Measurements from ENCODE around the gene PFN1.
A peak's percentile ranks its signal among the peaks of the same experiment; 100 is the strongest.
"Not testable (repeated sequence)": the region's sequence is repeated elsewhere in the genome, so short reads cannot be mapped to it uniquely, and the experiment has no call there.

The PFN1 gene

DNA sequence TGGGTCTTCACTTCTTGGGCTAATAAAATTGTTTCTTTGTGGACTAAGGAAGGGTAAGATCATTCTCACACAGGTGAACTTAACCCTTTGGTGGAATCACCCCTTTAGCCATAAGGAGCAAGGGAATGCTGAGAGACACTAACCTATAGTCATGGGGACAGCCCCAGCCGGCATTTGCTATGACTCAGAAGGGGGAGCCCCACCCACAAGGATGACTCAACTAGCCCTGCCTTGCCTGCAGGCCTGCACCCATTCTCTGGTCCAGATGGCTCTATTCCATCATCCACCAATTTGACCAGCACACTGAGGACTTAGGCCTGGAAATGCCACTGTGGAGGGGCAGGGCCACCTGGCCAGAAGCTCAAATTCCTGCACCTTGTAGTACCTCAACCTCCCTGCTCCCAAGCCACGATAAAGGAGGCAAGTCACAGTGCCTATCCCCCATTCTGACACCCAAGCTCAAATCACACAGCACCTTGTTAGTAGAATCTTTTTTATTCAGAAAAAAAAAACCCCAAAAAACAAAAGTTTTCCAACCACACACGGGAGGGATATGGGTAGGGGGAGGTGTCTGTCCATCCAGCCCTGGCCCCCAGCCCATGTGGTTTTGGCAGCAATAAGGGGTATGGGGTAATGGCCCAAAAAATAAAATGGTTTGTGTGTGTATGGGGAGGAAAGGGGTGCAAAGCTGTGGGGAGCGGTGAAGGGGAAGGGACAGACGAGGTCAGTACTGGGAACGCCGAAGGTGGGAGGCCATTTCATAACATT lies 3.0 kb downstream of the PFN1 start:
- peak; percentile 90 for DNase-seq

DNA sequence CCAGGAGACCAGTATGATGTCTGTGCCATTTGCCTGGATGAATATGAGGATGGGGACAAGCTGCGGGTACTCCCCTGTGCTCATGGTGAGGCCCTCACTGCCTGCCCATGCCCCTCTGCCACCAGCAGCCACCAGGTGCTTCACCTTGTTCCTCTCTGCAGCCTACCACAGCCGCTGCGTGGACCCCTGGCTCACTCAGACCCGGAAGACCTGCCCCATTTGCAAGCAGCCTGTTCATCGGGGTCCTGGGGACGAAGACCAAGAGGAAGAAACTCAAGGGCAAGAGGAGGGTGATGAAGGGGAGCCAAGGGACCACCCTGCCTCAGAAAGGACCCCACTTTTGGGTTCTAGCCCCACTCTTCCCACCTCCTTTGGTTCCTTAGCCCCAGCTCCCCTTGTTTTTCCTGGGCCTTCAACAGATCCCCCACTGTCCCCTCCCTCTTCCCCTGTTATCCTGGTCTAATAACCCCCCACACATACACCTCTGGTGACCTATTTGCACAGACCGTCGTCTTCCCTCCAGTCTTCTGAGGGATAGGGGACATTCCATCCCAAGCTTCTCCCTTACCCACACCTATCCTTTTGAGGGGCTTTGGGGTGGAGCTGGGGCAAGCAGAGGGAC lies 3.7 kb downstream of the PFN1 start:
- DNase-seq = peak; percentile 82

DNA sequence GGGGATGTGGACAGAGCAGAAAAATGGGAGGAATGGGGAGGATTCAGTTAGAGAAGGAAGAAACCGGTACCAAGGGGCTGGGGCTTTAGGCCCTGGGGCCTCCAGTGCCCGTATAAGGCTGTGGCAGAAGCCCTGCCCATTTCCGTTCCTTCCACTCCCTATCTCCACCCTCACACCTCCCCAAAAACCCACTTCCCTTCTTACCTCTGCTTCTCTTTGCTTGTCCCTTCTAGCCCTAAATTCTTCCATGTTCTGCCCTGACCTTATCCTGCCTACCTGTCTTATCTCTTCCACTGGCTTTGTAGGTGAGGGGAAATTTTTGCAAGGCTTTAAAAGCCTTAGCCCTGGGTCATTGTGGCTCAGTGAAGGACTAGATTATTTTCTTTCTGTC lies 4.2 kb downstream of the PFN1 start:
- peak; percentile 72 for DNase-seq

DNA sequence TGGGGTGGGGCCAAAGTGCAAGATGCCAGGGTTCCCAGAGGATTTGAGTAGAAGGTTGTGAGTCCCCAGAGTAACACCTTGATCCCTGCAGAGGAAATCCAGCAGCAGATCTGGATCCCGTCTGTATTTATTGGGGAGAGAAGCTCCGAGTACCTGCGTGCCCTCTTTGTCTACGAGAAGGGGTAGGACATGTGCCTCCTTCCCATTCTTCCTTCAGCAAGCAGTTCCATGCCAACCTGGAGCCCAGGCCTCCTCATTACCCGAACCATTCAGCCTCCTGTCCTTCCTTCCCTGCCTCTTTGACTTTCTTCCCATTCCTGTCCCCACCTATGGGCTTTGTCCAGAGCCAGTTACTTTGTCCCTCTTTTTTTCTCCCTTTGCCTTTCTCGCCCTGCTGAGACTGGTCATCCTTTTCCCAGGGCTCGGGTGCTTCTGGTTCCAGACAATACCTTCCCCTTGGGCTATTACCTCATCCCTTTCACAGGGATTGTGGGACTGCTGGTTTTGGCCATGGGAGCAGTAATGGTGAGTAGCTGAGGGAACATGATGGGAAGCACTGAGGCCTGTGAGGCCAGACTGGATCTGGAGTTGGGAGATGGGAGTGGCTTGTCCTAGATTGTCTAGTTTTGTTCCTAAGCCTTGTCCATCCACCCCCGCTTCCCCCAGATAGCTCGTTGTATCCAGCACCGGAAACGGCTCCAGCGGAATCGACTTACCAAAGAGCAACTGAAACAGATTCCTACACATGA lies 5.4 kb downstream of the PFN1 start:
- no peak for DNase-seq

DNA sequence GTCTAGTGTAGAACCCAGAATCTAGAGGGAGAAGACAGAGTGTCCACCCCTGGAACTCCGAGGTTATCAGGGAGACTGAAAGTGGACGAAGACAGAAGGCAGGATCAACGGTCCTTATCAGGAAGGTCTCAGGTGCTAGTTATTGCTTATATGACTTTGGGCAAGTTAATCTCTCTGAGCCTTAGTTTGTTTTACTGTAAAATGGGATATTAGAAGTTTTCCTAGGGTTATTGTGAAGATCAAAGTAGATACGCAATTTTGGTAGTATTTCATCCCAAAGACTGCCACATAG lies 7.1 kb downstream of the PFN1 start:
- DNase-seq = no peak

DNA sequence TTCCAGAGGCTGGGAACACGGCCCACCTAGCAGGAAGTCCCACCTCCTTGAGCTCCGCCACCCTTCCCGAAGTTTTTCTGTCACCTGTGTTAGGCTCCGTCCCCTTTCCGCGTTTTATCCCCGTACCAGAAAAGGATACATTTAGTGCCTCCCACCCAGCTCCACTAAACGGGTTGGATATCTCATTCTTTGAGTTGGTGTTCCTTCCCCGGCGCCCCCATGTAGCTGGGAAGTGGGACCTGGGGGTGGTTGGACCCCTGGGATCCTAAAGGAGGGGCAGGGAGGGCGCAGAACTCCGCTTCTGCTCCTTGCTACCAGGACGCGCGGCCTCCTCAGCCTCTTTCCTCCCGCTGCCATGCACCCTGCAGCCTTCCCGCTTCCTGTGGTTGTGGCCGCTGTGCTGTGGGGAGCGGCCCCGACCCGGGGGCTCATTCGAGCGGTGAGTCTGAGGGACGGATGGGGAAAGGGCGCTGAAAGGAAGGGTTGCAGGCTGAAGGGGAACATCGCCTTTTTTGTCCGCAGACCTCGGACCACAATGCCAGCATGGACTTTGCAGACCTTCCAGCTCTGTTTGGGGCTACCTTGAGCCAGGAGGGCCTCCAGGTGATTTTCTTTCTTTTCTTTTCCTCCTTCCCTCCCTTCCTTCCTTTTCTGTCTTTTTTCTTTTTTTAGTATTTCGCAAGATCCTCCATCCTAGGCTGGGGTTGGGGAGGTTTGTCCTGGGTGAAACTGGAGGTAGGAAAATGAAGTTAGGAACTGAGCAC lies 7.6 kb downstream of the PFN1 start:
- DNase-seq = peak; percentile 80

DNA sequence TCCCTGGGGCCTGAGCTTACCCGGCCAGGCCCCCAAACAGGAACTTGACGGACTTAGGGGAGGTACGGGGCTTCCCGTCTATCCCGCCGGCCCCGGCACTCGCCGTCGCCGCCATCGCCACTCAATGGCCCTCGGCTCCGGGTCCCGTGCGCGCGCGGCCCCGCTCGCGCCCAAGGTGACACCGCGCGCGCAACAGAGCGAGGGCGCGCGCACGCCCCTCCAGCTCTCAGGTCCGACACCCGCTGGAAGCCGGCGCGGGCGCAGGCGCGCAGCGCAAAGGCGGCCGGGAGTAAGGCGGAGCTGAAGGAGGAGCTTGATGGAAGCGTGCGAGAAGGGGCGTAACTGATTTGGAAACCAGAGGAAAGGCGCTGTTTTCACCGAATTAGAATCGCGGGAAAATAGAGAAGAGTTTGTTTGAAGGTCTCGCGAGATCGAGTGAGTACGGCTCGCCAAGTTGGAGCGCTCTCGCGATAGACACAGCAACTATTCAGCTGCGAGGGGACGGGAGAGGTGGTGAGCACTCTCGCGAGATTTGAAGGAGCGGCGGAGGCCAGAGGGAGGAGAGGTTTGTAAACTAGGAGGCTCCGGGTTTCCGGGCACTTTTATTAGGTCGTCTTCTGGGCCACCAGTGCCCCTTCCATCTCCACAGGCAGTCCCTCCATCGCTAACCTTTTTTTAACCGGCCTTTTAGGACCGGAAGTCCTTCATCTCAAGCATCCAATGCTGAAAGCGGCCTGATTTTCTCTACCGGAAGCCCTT lies 8.4 kb downstream of the PFN1 start, which contains the start of the genes RNF167 and SLC25A11:
Gene RNF167 (plus strand): TSS at position 473 of the 759 bp plus-strand sequence. CDS start 642 bp downstream, outside the sequence.
Gene SLC25A11 (minus strand): TSS at position 251 of the 759 bp plus-strand sequence. CDS start 136 bp downstream, at position 115.
- peak; percentile 95 for DNase-seq

DNA sequence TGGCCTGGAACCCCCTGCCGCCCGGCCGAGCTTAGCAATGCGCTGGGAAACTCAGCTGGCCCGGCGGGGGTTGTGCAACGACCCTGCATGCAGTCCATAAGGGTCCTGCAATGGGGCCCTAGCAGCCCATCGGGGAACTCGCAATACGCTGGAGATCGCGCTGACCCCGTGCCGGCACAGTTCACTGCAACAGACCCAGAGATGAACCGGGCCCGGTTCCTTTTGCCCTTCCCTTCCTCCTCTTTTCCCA lies 8.9 kb downstream of the PFN1 start:
- DNase-seq = peak; percentile 77

DNA sequence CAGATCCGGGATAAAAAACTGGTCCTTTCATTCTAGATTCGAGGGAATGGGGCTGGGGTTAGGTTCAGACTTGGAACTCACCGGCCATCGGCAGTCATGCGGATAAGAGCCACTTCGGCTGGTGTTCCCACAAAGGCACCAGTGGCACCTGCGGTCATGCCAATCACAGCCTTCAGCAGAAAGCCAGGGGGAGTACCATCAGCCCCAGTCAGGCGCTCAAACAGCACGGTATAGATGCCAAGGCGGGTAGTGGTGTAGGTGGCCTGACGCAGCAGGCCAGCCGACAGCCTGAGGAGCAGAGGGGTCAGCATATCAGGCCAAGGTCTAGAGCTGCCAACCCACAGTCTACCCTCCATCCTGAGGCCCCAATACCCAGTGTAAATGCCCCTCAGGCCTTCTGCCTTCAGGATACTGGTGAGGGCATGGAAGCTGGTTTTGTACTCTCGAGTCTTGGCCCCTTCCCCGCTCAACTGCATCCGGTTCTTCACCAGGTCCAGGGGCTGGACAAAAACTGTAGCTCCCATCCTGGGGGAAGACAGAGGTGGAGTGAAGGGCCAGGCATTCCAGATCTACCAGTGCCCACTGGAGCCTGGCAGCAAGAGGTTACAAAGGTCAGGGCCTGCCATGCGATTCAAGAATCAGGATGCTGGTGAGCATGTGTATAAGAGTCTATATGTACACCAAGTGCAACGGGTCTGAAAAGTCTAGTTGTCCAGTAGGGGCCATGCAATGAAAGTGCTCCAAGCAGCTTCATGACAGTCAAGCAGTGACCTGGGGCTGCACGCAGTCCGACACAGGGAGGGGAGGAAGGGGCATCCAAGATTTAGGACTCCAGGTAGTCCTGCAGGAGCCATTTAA lies 9.4 kb downstream of the PFN1 start:
- DNase-seq = no peak

DNA sequence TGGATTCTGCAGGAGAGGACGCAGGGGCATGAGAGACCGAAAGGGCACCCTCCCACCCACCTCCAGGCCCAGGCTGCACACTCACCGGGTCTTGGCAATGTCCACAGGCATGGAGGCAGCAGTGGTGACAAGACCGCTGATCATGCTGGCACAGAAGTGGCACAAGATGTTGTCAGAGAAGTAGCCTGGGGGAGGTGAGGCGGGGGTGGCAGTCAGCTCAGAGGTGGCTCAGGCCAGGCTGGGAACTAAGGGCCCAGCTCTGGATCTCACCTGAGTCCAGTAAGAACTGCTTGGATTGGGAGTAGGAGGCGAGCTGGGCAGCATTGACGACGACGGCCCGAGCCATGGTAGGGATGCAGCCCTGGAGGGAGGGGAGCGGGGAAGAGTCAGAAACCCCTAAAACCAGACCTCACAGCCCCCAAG lies 10.2 kb downstream of the PFN1 start:
- no peak for DNase-seq

DNA sequence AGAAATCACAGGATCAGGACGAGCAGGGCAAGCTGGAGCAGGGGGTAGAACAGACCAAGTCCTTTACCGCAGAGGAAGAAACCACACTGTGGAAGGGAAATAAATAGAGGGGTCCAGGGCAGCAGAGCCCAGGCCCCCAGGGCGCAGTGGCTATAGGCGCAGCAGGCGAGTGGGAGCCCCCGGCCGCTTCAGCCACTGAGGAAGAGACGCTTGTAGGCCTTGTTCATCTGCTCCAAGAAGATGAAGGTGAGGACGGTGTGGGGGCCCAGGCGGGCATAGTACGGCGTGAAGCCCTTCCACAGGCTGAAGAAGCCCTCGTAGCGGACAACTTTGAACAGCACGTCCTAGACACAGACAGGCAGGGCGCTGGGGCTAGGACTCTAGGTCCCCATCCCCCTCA lies 10.8 kb downstream of the PFN1 start:
- DNase-seq = no peak

DNA sequence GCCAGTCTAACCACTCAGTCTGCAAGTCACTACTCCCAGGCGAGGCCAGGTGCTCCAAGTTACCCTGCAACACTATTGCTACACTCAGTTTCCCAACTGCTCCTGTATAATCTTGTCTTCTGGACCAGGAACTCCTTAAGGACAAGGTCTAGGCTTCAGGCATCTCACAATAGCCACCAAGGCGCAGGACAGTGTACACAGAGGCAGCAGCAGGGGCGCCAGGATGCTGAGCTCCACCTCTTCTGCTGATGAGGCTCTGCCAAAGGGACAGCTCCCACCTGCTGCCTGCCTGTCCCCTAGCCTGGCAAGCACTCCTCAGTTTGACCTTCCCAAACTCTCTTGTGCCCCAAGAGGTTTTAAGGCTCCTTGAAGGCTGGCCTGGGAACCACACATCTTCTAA lies 11.9 kb downstream of the PFN1 start:
- DNase-seq = no peak

DNA sequence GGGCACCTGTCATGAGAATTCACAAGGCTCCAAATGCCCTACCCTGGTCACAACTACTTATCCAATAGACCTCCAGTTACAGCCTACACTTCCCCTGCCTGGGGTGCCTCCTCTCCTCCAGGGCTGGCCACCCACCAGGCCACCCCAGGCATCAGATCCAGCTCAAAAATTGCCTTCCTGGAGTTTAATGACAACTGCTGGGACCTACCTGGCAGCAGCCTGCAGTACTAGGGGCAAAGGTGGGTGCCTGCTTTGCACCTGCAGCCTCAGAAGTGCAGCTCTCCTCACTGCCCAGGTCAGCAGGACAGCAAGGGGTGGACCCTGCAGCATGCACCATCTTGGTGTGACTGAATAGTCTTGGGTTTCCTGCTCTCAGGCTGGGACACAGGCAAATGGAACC lies 12.7 kb downstream of the PFN1 start:
- DNase-seq = no peak

DNA sequence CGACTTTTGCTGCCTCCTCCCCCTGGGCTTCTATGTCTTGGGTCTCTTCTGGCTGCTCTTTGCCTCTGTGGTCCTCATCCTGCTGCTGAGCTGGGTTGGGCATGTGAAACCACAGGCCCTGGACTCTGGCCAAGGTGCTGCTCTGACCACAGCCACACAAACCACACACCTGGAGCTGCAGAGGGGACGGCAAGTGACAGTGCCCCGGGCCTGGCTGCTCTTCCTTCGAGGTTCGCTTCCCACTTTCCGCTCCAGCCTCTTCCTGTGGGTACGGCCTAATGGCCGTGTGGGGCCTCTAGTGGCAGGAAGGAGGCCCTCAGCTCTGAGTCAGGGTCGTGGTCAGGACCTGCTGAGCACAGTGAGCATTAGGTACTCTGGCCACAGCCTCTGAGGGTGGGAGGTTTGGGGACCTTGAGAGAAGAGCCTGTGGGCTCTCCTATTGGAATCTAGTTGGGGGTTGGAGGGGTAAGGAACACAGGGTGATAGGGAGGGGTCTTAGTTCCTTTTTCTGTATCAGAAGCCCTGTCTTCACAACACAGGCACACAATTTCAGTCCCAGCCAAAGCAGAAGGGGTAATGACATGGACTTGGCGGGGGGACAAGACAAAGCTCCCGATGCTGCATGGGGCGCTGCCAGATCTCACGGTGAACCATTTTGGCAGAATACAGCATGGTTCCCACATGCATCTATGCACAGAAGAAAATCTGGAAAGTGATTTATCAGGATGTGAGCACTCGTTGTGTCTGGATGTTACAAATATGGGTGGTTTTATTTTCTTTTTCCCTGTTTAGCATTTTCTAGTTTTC lies 14.0 kb downstream of the PFN1 start:
- no peak for DNase-seq

DNA sequence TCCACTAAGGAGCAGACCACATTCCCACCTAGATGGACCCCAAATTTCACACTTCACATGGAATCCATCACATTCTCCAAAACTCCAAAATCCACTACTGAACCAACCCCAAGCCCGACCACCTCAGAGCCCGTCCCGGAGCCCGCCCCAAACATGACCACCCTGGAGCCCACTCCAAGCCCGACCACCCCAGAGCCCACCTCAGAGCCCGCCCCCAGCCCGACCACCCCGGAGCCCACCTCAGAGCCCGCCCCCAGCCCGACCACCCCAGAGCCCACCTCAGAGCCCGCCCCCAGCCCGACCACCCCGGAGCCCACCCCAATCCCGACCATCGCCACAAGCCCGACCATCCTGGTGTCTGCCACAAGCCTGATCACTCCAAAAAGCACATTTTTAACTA lies 14.7 kb downstream of the PFN1 start:
- no peak for DNase-seq

DNA sequence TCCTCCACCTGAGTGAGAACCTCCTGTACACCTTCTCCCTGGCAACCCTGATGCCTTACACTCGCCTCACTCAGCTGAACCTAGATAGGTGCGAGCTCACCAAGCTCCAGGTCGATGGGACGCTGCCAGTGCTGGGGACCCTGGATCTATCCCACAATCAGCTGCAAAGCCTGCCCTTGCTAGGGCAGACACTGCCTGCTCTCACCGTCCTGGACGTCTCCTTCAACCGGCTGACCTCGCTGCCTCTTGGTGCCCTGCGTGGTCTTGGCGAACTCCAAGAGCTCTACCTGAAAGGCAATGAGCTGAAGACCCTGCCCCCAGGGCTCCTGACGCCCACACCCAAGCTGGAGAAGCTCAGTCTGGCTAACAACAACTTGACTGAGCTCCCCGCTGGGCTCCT lies 15.6 kb downstream of the PFN1 start:
- DNase-seq = no peak

DNA sequence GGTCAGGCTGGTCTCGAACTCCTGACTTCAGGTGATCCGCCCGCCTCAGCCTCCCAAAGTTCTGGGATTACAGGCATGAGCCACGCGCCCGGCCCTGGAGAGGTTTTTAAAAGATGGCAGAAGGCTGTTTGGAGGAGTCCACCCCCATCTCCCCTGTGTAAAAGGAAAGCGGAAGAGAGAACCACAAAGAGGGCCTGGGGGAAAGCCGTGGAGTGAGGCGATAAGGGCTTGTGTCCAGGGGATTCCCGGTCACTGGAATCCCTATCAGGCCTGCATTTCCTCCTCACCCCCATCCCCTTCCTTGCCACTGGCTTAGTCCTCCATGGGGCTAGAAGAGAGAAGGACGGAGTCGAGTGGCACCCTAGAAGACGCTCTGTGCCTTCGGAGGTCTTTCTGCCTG lies 16.4 kb downstream of the PFN1 start, which contains the start of gene GP1BA:
Gene GP1BA (plus strand): TSS at position 315 of the 400 bp plus-strand sequence. CDS start 328 bp downstream, outside the sequence.
- DNase-seq = no peak

DNA sequence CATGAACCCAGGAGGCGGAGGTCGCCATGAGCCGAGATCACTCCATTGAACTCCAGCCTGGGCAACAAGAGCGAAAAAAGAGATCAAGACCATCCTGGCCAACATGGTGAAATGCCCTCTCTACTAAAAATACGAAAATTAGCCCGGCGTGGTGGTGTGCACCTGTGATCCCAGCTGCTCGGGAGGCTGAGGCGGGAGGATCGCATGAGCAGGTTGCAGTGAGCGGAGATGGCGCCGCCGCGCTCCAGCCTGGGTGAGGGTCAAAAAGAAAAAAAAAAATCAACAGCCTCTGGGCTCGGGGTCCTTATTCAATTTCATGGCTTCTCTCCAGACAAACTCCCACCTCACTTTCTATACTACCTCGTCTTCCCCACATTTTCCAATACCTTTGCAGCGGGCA lies 19.4 kb downstream of the PFN1 start:
- DNase-seq = no peak

DNA sequence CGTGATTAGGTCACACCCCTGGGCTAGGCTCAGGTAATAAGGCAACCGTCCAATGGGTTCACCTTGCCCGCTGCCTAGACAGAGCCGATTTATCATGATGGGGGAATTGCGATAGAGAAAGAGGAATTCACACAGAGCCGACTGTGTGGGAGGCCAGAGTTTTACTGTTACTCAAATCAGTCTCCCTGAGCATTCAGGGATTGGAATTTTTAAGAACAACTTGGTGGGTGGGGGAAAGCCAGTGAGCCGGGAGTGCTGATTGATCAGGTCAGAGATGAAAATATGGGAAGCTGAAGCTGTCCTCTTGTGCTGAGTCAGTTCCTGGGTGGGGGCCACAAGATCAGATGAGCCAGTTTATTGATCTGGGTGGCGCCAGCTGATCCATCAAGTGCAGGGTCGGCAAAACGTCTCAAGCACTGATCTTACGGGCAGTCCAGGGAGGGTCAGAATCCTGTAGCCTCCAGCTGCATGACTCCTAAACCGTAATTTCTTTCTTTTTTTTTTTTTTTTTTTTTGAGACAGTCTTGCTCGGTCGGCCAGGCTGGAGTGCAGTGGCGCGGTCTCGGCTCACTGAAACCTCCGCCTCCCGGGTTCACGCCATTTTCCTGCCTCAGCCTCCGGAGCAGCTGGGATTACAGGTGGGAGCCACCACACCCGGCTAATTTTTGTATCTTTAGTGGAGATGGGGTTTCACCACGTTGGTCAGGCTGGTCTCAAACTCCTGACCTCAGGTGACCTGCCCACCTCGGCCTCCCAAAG lies 21.6 kb downstream of the PFN1 start:
- not testable (repeated sequence) for DNase-seq

DNA sequence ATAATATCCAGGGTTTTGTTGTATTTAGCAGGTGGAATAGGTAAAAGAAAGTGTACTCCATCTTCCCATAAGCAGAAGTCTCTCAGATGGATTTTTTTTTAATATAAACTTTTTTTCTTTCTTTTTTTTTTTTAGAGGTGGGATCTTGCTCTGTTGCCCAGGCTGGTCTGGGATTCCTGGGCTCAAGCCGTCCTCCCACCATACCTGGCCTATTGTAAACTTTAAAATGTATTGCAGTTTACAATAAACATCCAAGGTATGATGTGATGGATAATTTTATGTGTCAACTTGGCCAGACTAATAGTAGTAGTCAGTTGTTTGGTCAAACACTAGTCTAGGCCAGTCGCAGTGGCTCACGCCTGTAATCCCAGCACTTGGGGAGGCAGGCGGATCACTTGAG lies 27.0 kb downstream of the PFN1 start:
- no peak for DNase-seq

All from activated CD8-positive, alpha-beta memory T cell treated with anti-CD3 and anti-CD28 coated beads, Interleukin-2, amount 50 U/mL, for 48 hours (primary cell).